Endodermal cell (in vitro differentiated cells): ENCODE data around the gene UNC93B1. TPM values are rescaled to one million over a fixed set of nuclear protein-coding genes. Genes with fewer than 3 reads are reported as not detected.

Experiments used
- DNase-seq: peaks from one replicate; pipeline ENCODE4 v3.0.0-alpha.2; 2017
- H3K27ac ChIP-seq: 2 replicates; pipeline ENCODE4 v1.5.1; 2013; ENCODE audit warnings: mild to moderate bottlenecking, low read depth, low read length, moderate library complexity
- H3K27me3 ChIP-seq: 2 replicates; pipeline ENCODE4 v1.6.1; 2013; ENCODE audit warnings: mild to moderate bottlenecking, low read length, moderate library complexity; ENCODE audit not compliant: insufficient read depth, control insufficient read depth, poor library complexity, severe bottlenecking
- H3K36me3 ChIP-seq: 2 replicates; pipeline ENCODE4 v1.7.0; 2013; ENCODE audit warnings: mild to moderate bottlenecking, low read length, moderate library complexity; ENCODE audit not compliant: control insufficient read depth, insufficient read depth
- H3K4me1 ChIP-seq: one replicate; pipeline ENCODE4 v1.7.0; 2013; ENCODE audit warnings: low read length; ENCODE audit not compliant: control insufficient read depth, insufficient read depth
- H3K4me3 ChIP-seq: 2 replicates; pipeline ENCODE4 v1.5.1; 2013; ENCODE audit warnings: mild to moderate bottlenecking, low read length, moderate library complexity
- H3K9ac ChIP-seq: 2 replicates; pipeline ENCODE4 v1.6.1; 2013; ENCODE audit warnings: mild to moderate bottlenecking, low read length, moderate library complexity; ENCODE audit not compliant: poor library complexity, severe bottlenecking; ENCODE audit errors: extremely low read depth
- H3K9me3 ChIP-seq: 2 replicates; pipeline ENCODE4 v1.6.1; 2013; ENCODE audit warnings: mild to moderate bottlenecking, low read length, moderate library complexity; ENCODE audit not compliant: control insufficient read depth
- H3K27ac Mint-ChIP-seq: 2 replicates; pipeline ENCODE4 v1.8.0; 2020; ENCODE audit warnings: mixed read lengths
- H3K27me3 Mint-ChIP-seq: 2 replicates; pipeline ENCODE4 v1.8.0; 2021; ENCODE audit warnings: mild to moderate bottlenecking, mixed read lengths; ENCODE audit not compliant: insufficient read depth
- H3K36me3 Mint-ChIP-seq: 2 replicates; pipeline ENCODE4 v1.8.0; 2020; ENCODE audit warnings: low read depth, mixed read lengths
- H3K4me1 Mint-ChIP-seq: 2 replicates; pipeline ENCODE4 v1.8.0; 2020; ENCODE audit warnings: mixed read lengths
- H3K4me3 Mint-ChIP-seq: 2 replicates; pipeline ENCODE4 v1.8.0; 2020; ENCODE audit warnings: mild to moderate bottlenecking, moderate library complexity, mixed read lengths
- H3K9me3 Mint-ChIP-seq: 2 replicates; pipeline ENCODE4 v1.8.0; 2020; ENCODE audit warnings: mild to moderate bottlenecking, mixed read lengths
- CTCF ChIP-seq: fragments of 200-600 bp; sonication (generic); conservative IDR thresholded peaks from 2 replicates; pipeline ENCODE4 v1.5.0; 2021; ENCODE audit warnings: antibody characterized with exemption, mild to moderate bottlenecking
- WGBS, 2 experiments: methylation state at CpG; one replicate each; pipeline versions ENCODE4 v1.1.5 to v1.1.7; 2013; ENCODE audit warnings: missing lambda C conversion rate in 2 of 2, mixed read lengths in 1 of 2; ENCODE audit not compliant: insufficient coverage in 1 of 2, insufficient read length in 1 of 2; 5-methylcytosine and 5-hydroxymethylcytosine counted together
- total RNA-seq, 2 donors: library from RNA; stranded (reverse); fragmentation: NEBNext Ultra II Directional in 1 of 2; extraction: Animal tissue kit (Norgen Biotek cat#: 25700) in 1 of 2; gene quantifications; 2 replicates in 1 of 2; 3 replicates in 1 of 2; pipeline ENCODE4 v1.2.1, GENCODE V29; 2021

The UNC93B1 gene
- total RNA-seq, 2 donors from 2014 or later, result 27.1 to 32.0 TPM

GRCh38 chr11:68024508-68024907, 20.6 kb upstream of the UNC93B1 start:
- no peak overlapping the region for H3K4me3 Mint-ChIP-seq
- peaks cover 15% of the 10 kb centered on the region for H3K36me3 Mint-ChIP-seq
- H3K27me3 ChIP-seq, result no peaks in the 10 kb centered on the region
- DNase-seq, result no peak
- no peak overlapping the region for H3K9ac ChIP-seq
- peaks cover 7% of the 10 kb centered on the region for H3K9me3 ChIP-seq
- peaks cover 9% of the 10 kb centered on the region for H3K9me3 Mint-ChIP-seq
- no peaks in the 10 kb centered on the region for H3K27me3 Mint-ChIP-seq
- H3K4me3 ChIP-seq, result no peak overlapping the region
- no peaks in the 10 kb centered on the region for H3K4me1 ChIP-seq
- H3K27ac Mint-ChIP-seq, result no peak overlapping the region
- no peak for TF ChIP-seq CTCF
- peaks cover 6% of the 10 kb centered on the region for H3K4me1 Mint-ChIP-seq
- H3K36me3 ChIP-seq, result no peaks in the 10 kb centered on the region
- H3K27ac ChIP-seq, result no peak overlapping the region
- WGBS, 2 experiments, result 93 to 96% methylated on average over 5 of the region's 5 CpGs

GRCh38 chr11:68022531-68022930, 18.6 kb upstream of the UNC93B1 start:
- Histone ChIP-seq H3K4me1 (no peaks in the 10 kb centered on the region), H3K9me3 (no peaks in the 10 kb centered on the region), H3K4me3 (no peak overlapping the region), H3K27me3 (no peaks in the 10 kb centered on the region), H3K36me3 (no peaks in the 10 kb centered on the region), H3K9ac (no peak overlapping the region), H3K27ac (no peak overlapping the region)
- no peak overlapping the region for H3K27ac Mint-ChIP-seq
- H3K36me3 Mint-ChIP-seq, result peaks cover 15% of the 10 kb centered on the region
- no peak for TF ChIP-seq CTCF
- no peaks in the 10 kb centered on the region for H3K9me3 Mint-ChIP-seq
- H3K4me1 Mint-ChIP-seq, result peaks cover 6% of the 10 kb centered on the region
- WGBS, 2 experiments, result 88 to 90% methylated on average over 11 to 13 of the region's 13 CpGs
- DNase-seq, result no peak
- H3K27me3 Mint-ChIP-seq, result no peaks in the 10 kb centered on the region
- H3K4me3 Mint-ChIP-seq, result no peak overlapping the region

DNA sequence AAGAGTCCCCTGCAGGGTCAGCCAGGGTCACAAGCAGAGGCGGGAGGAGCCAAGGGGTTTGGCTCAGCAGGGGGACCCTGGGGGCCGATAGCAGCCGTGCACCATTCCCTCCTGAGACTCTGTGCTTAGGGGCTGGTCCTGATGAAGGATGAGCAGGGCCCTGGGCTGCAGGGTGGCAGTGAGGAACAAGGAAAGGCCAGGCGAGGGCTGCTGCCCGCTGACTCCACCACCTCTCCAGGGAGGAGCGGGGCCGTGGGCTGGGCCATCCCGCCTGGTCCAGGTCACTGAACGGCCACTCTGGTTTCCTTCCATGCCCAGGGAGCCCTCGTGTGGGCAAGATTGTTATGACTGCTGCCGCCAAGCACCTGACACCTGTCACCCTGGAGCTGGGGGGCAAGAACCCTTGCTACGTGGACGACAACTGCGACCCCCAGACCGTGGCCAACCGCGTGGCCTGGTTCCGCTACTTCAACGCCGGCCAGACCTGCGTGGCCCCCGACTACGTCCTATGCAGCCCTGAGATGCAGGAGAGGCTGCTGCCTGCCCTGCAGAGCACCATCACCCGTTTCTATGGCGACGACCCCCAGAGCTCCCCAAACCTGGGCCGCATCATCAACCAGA, 17.4 kb upstream of the UNC93B1 start:
- 77 to 80% methylated on average over 10 to 27 of the region's 27 CpGs for WGBS, 2 experiments
- Histone ChIP-seq H3K4me1 (no peaks in the 10 kb centered on the region), H3K9me3 (no peaks in the 10 kb centered on the region), H3K4me3 (no peak overlapping the region), H3K27ac (no peak overlapping the region), H3K9ac (no peak overlapping the region), H3K36me3 (no peaks in the 10 kb centered on the region), H3K27me3 (no peaks in the 10 kb centered on the region)
- Mint-ChIP-seq H3K27me3 (no peaks in the 10 kb centered on the region), H3K4me1 (peaks cover 6% of the 10 kb centered on the region), H3K27ac (no peak overlapping the region), H3K9me3 (no peaks in the 10 kb centered on the region), H3K36me3 (peaks cover 14% of the 10 kb centered on the region), H3K4me3 (no peak overlapping the region)
- peak; percentile 54 for TF ChIP-seq CTCF
- DNase-seq, result peak; percentile 79
